Skeletal muscle satellite cell (primary cell): ENCODE results near the gene LHX3.

Experiments used
- H3K27me3 ChIP-seq: 2 replicates; pipeline ENCODE4 v1.7.0; 2013; ENCODE audit warnings: low read length; ENCODE audit not compliant: control insufficient read depth, insufficient read depth
- H3K36me3 ChIP-seq: 2 replicates; pipeline ENCODE4 v1.7.0; 2013; ENCODE audit warnings: mild to moderate bottlenecking, control low read depth, low read length; ENCODE audit not compliant: insufficient read depth
- H3K4me1 ChIP-seq: 2 replicates; pipeline ENCODE4 v1.7.0; 2013; ENCODE audit warnings: low read length; ENCODE audit not compliant: control insufficient read depth, insufficient read depth
- H3K4me2 ChIP-seq: 2 replicates; pipeline ENCODE4 v1.7.0; 2013; ENCODE audit warnings: mild to moderate bottlenecking, low read length
- H3K4me3 ChIP-seq: 2 replicates; pipeline ENCODE4 v1.7.0; 2013; ENCODE audit warnings: low read length
- H3K9ac ChIP-seq: 2 replicates; pipeline ENCODE4 v1.7.0; 2013; ENCODE audit warnings: mild to moderate bottlenecking, low read depth, low read length, moderate library complexity
- H3K9me3 ChIP-seq: replicated peaks from 2 replicates; pipeline ENCODE4 v1.7.0; 2013; ENCODE audit warnings: mild to moderate bottlenecking, control low read depth, low read length

The LHX3 gene

DNA sequence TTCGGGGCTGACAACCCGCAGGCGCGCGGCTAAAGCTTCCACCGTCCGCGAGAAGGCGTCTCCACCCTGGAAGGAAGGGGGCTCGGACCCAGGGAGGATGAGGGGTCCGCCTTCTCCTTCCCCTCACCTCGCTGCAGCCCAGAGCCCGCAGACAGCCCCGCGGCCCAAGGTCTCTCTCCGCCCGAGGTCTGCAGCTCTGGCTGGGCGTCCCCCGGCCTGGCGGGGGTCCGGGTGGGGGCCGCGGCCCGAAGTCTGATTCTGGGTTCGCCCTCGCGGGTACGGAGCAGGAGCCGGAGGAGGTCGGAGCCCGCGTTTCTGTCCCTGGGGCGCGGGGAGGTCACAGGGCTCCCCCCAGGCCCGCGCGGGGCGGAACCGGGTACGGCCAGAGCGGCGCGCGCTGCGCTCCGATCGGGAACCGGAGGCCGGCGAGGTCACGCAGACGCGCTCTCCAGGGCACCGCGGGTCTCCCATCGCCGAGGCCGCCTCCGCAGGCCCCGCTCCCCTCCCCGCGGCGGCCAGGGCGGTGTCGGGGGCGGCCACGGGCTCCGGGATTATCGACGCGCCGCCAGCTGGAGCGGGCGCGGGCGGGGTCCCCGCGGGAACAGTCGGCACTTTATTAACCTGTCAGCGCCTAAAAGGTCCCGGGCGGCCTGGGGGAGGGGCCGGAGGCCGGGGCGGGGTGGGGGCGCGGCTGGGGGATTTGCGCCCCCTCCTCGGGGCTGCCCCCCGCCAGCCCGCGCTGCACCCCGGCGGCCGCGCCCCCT lies 11.6 kb downstream of the LHX3 start:
- no peaks in the 10 kb centered on the region for H3K9me3 ChIP-seq
- H3K36me3 ChIP-seq: no peaks in the 10 kb centered on the region
- no peaks in the 10 kb centered on the region for H3K4me1 ChIP-seq
- H3K4me2 ChIP-seq: no peak overlapping the region
- no peak overlapping the region for H3K9ac ChIP-seq
- peaks cover 88% of the 10 kb centered on the region for H3K27me3 ChIP-seq
- H3K4me3 ChIP-seq: no peak overlapping the region

DNA sequence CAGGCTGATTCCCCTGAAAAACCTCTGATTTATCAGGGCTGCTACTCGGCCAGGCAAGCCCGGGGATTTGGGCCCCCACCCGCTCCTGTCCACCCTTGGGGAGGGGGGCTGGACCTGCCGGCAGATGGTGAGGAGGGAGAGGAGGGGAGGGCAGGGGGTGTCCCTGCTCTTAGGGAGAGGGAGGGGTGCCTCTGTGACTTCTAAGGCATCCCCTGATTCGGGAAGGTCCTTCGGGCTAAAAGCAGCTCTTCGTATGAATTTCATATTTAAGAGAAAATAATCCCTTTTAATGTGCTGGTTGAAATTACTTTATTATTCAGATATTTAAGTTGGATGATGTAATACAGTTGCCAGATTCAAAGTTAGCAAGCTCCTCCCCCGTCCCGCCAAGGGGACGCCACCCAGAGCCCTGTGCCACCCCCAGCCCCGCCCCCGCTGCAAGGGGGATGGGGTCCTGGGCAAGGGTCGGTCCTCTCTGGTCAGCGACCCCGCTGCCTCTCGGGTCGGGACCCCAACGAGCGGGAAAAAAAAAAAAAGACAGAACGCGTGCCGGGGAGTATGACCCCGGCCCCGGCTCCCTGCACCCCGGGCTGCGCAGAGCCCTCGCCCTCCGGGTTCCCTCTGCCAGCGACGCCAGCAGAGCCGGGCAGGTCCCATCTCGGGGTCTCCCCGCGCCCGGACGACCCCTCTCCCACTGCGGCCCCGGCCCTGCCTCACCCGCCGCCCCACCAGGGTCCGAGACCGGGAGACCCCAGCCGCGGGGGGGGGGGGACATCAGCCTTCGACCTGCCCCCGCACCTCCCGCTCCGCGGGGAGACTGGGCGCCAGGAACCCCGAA lies 12.4 kb downstream of the LHX3 start:
- peaks cover 88% of the 10 kb centered on the region for H3K27me3 ChIP-seq
- no peak overlapping the region for H3K4me2 ChIP-seq
- H3K9me3 ChIP-seq: no peaks in the 10 kb centered on the region
- no peaks in the 10 kb centered on the region for H3K36me3 ChIP-seq
- H3K9ac ChIP-seq: no peak overlapping the region
- H3K4me3 ChIP-seq: no peak overlapping the region
- no peaks in the 10 kb centered on the region for H3K4me1 ChIP-seq

DNA sequence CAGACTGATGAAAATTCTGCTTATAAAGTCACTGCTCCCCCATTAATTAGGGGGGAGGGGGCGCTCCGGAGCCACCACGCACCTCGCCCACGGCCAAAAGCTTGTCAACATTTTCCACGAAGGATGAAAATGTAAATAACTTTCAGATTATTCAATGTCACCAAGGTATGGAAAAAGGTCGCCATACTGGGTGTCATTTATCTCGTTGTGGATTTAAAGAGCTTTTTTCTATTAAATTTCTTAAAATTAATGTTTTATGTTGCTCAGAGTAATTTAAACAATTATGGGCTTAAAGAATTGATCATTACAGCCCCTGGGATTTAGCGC lies 13.0 kb downstream of the LHX3 start:
- H3K27me3 ChIP-seq: peaks cover 89% of the 10 kb centered on the region
- no peaks in the 10 kb centered on the region for H3K36me3 ChIP-seq
- no peak overlapping the region for H3K9ac ChIP-seq
- no peak overlapping the region for H3K4me3 ChIP-seq
- H3K9me3 ChIP-seq: no peaks in the 10 kb centered on the region
- no peaks in the 10 kb centered on the region for H3K4me1 ChIP-seq
- no peak overlapping the region for H3K4me2 ChIP-seq

DNA sequence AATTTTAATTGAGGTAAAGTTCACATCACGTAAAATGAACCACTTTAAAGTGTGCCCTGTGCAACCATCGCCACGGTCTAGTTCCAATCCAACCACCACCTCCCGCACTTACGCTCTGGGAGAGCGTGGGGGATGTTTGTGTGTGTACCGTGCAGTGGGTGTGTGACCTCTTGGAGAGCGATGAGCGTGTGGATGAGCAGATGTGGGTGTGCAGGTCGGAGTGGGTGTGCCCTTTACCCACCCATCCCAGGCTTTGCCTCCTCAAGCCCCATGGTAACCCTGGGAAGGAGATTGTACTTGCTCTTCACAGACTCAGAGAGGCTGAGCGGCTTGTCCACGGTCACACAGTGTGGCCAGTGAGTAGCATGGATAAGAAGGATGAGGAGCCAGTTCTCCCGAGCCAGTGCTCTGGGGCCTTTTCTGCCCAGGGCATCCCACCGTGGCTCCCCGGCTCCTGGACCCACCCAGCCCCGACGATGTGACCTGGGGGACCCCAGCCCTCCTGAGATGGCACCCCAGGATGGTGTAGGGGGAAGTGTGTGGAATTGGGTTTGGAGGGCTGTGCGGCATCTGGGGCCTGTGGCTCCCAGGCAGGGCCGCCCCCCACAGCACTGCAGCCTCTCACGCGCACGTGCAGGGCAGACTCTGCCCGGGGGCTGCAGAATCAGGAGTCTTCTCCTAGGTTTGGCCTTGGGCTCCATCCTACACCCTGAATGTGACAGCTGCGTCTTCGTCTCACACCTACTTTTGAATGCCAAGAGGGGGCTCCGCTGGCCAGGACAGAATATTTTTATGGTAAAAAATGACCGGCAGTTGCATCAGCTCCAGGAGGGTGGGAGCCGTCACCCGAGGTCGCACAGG lies 13.6 kb downstream of the LHX3 start:
- H3K9ac ChIP-seq: no peak overlapping the region
- H3K9me3 ChIP-seq: no peaks in the 10 kb centered on the region
- H3K4me1 ChIP-seq: no peaks in the 10 kb centered on the region
- no peaks in the 10 kb centered on the region for H3K36me3 ChIP-seq
- H3K4me2 ChIP-seq: no peak overlapping the region
- H3K4me3 ChIP-seq: no peak overlapping the region
- peaks cover 89% of the 10 kb centered on the region for H3K27me3 ChIP-seq

DNA sequence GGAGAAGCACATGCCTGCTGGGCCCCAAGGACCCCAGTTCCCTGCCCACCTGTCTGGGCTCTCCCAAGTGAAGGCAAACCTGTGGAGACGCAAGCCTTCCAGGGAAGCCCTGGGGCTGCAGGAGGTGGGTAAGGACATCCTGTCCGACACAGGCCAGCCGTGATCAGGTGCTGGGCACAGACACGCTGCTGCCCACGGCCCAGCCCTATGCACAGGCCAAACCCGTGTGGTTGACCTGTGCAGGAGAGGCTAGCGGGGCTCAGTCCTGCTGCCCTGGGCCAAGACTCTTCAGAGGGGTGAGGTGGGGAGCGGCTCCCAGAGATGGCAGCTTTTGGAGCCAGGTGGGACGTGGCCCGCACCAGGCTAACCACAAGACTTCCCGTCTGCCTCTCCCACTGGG lies 14.3 kb downstream of the LHX3 start:
- Histone ChIP-seq H3K9ac (no peak overlapping the region), H3K9me3 (no peaks in the 10 kb centered on the region), H3K27me3 (peaks cover 87% of the 10 kb centered on the region), H3K36me3 (no peaks in the 10 kb centered on the region), H3K4me2 (no peak overlapping the region), H3K4me3 (no peak overlapping the region), H3K4me1 (no peaks in the 10 kb centered on the region)

DNA sequence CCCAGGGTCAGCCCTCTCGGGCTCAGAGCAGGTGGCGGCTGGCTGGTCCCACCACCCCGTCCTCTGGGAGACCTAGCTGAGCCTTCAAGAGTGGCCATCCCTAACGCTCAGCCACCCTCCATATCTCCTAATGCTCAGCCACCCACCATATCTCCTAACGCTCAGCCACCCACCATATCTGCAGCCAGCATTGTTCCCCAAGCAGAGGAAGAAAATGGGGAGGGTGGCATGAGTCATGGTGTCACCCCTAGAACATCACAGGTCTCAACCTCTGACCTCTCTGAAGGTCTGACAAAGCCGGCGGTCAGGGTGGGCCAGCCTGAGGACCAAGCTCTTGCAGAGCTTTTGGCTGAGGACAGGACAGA lies 14.7 kb downstream of the LHX3 start:
- Histone ChIP-seq H3K9me3 (no peaks in the 10 kb centered on the region), H3K36me3 (no peaks in the 10 kb centered on the region), H3K4me1 (no peaks in the 10 kb centered on the region), H3K27me3 (peaks cover 87% of the 10 kb centered on the region), H3K9ac (no peak overlapping the region), H3K4me2 (no peak overlapping the region), H3K4me3 (no peak overlapping the region)

DNA sequence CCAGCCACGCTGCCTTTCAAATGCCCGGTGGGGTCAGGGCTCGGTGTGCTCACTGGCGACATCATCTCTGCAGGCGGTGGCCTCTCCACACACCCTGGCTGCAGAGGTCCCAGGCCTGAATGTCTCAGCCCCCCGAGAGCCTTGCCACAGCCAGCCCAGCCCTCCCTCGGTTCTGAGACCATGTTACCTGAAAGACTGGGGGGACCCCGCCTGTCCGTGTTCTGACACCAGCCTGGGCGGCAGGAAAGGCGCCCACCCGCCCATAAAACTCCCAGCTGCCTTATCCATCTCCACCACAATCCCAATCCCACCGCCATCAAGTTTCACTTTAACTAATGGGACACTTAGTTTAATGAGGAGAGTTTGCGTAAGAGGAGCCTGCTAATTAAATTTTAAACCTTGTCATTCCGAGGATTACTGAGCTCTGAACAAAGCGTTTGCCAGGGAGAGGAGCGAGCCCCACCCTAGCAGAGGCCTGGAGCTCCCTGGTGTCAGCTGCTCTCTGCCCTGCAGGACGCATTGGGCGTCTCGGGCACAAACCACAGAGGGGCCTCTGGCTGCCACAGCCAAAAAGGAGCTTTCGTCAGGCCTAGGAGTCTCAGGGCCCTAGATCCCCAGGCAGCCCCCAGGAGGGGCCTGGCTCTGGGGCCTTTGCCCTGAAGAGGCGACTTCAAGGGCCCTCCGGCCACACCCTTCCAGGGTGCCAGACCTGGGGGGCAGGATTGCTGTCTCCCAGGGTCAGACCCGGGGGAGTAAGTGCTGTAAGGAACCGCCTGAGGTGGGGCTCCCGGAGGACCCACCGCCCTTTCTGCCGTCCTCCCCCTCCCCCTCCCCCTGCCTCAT lies 15.3 kb downstream of the LHX3 start:
- Histone ChIP-seq H3K36me3 (no peaks in the 10 kb centered on the region), H3K9ac (no peak overlapping the region), H3K4me1 (no peaks in the 10 kb centered on the region), H3K27me3 (peaks cover 87% of the 10 kb centered on the region), H3K9me3 (no peaks in the 10 kb centered on the region), H3K4me3 (no peak overlapping the region), H3K4me2 (no peak overlapping the region)

DNA sequence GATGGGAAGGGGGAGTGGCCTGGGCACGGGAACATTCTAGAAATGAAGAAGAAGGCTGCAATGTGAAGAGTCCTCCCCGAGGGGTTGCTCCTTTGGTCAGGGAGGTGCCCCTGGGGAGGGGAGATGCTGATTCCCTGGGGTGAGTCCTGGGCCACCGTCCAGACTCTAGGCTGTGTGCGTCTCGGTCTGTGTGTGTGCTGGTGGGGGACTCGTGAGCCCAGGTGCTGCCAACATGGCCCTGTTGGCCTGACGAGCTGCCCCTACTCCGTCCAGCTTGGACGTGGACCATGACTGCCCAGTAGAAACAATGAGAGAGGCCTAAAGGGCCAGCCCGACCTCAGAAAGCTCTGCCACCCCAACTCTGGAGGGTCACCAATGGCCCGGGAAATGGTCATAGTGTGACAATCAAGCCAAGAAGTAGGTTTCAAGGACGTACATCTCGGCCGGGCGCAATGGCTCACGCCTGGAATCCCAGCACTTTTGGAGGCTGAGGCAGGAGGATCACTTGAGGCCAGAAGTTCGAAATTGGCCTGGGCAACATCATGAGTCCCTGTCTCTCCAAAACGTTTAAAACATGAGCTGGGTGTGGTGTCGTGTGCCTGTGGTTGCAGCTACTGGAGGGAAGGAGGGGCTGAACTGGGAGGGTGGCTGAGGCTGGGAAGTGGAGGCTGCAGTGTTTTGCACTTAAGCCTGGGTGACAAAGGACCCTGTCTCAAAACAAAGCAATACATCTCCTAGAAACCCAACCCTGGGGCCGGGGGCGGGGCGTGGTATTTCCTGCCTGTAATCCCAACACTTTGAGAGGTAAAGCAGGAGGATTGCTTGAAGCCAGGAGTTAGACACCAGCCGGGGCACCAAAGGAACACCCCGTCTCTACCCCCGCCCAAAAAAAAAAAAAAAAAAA lies 17.0 kb downstream of the LHX3 start:
- Histone ChIP-seq H3K9me3 (no peaks in the 10 kb centered on the region), H3K4me3 (no peak overlapping the region), H3K4me1 (no peaks in the 10 kb centered on the region), H3K27me3 (peaks cover 84% of the 10 kb centered on the region), H3K9ac (no peak overlapping the region), H3K36me3 (no peaks in the 10 kb centered on the region), H3K4me2 (no peak overlapping the region)

DNA sequence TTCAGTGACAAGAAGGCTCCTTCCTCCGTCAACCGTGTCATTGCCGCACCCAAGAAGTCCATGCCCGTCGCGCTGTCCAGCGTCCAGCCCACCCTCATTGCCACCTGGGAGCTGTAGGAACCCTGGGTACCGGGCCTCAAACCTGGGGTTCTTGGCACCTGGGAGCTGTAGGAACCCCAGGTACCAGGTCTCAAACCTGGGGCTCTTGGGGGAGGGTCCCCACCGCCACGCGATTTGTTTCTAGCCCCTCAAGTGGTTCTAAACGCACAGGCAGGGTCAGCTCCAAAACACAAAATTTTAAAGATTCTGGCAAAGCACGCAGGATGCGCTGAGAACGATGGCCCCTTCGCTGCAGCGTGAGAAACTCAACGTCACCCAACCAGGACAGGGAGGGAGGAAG lies 17.7 kb downstream of the LHX3 start:
- Histone ChIP-seq H3K4me1 (no peaks in the 10 kb centered on the region), H3K4me2 (no peak overlapping the region), H3K9me3 (no peaks in the 10 kb centered on the region), H3K27me3 (peaks cover 79% of the 10 kb centered on the region), H3K4me3 (no peak overlapping the region), H3K9ac (no peak overlapping the region), H3K36me3 (no peaks in the 10 kb centered on the region)

DNA sequence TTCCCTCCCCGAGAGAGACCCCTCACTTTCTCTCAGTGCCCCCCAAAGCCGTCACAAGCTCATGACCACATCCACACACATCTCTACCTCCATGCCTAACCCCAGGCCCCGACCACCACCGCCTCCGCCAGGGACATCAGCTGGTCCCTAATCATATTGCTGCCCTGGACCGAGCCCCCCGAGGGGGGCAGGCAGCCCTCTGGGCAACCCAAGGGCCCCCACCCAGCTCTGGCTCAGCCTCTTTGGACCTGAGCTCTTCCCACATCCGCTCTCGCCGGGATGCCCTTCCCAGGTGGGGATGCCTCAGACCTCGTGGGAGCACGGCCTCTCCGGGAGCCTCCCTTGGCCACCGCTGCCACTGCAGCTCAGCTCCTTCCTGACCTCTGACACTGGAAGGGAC lies 18.5 kb downstream of the LHX3 start:
- no peaks in the 10 kb centered on the region for H3K4me1 ChIP-seq
- H3K9me3 ChIP-seq: no peaks in the 10 kb centered on the region
- no peak overlapping the region for H3K4me2 ChIP-seq
- H3K4me3 ChIP-seq: no peak overlapping the region
- H3K27me3 ChIP-seq: peaks cover 71% of the 10 kb centered on the region
- H3K36me3 ChIP-seq: no peaks in the 10 kb centered on the region
- no peak overlapping the region for H3K9ac ChIP-seq
